ENCODE measurements around the gene SLC30A2.

Gene SLC30A2

GRCh38 chr1:26029054-26029863 lies 16.7 kb downstream of the SLC30A2 start:
- no peak for TF ChIP-seq CTCF (IDR thresholded peaks at IDR 0.05; ENCODE audit: insufficient read depth, missing control alignments)
- DNase-seq (ENCODE audit: insufficient read length, low spot score) (no peak), FAIRE-seq (no peak)

GRCh38 chr1:26028490-26028980 lies 17.4 kb downstream of the SLC30A2 start:
- DNase-seq (ENCODE audit: insufficient read length, low spot score) (no peak), FAIRE-seq (no peak)
- no peak for TF ChIP-seq CTCF (IDR thresholded peaks at IDR 0.05; ENCODE audit: insufficient read depth, missing control alignments)

GRCh38 chr1:26027716-26028489 lies 18.0 kb downstream of the SLC30A2 start:
- FAIRE-seq: no peak
- no peak for TF ChIP-seq CTCF (IDR thresholded peaks at IDR 0.05; ENCODE audit: insufficient read depth, missing control alignments)
- DNase-seq (ENCODE audit: insufficient read length, low spot score): no peak

GRCh38 chr1:26025517-26025916 lies 20.4 kb downstream of the SLC30A2 start:
- no peak for FAIRE-seq
- DNase-seq (ENCODE audit: insufficient read length, low spot score): no peak
- no peak for TF ChIP-seq CTCF (IDR thresholded peaks at IDR 0.05; ENCODE audit: insufficient read depth, missing control alignments)

GRCh38 chr1:26025060-26025459 lies 20.9 kb downstream of the SLC30A2 start:
- DNase-seq (ENCODE audit: insufficient read length, low spot score) (no peak), FAIRE-seq (no peak)
- no peak for TF ChIP-seq CTCF (IDR thresholded peaks at IDR 0.05; ENCODE audit: insufficient read depth, missing control alignments)

GRCh38 chr1:26023826-26024225 lies 22.1 kb downstream of the SLC30A2 start:
- TF ChIP-seq CTCF (IDR thresholded peaks at IDR 0.05; ENCODE audit: insufficient read depth, missing control alignments): no peak
- no peak for FAIRE-seq

More at GRCh38 chr1:26023826-26024225, 22.1 kb downstream of the SLC30A2 start:
- DNase-seq (ENCODE audit: insufficient read length, low spot score): no peak
